ENCODE measurements around the gene C10orf67. TPM values are rescaled to one million over a fixed set of nuclear protein-coding genes. Genes with fewer than 3 reads are reported as not detected.

The C10orf67 gene
- total and polyA plus RNA-seq, 9 of the 15 experiments (the other 6 are each of a cell fraction or from before 2014, with no cell fraction given): not detected

GRCh38 chr10:23194471-23194965, 150.1 kb downstream of the C10orf67 start (continued):
- TF ChIP-seq, protein P1, sequence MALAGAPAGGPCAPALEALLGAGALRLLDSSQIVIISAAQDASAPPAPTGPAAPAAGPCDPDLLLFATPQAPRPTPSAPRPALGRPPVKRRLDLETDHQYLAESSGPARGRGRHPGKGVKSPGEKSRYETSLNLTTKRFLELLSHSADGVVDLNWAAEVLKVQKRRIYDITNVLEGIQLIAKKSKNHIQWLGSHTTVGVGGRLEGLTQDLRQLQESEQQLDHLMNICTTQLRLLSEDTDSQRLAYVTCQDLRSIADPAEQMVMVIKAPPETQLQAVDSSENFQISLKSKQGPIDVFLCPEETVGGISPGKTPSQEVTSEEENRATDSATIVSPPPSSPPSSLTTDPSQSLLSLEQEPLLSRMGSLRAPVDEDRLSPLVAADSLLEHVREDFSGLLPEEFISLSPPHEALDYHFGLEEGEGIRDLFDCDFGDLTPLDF (CRISPR knock-in tag; IDR thresholded peaks at IDR 0.05): no peak
- TF ChIP-seq NR3C1 (CRISPR knock-in tag; IDR thresholded peaks at IDR 0.05) (no peak), KLF10 (CRISPR knock-in tag; IDR thresholded peaks at IDR 0.05) (no peak), CXXC5 (CRISPR knock-in tag; IDR thresholded peaks at IDR 0.05) (no peak), MED1 (CRISPR knock-in tag; IDR thresholded peaks at IDR 0.05; ENCODE audit: borderline replicate concordance) (no peak), SRSF9 (IDR thresholded peaks at IDR 0.05; ENCODE audit: borderline replicate concordance, low read depth, low read length) (no peak)

- no peak overlapping the region for H3K9ac ChIP-seq (ENCODE audit: insufficient read depth in 1 of 2, low read depth in 2 of 2, low read length in 2 of 2)
- H4K20me1 ChIP-seq (replicated peaks; ENCODE audit: control insufficient read depth, insufficient read depth, low read length): no peaks in the 10 kb centered on the region
- in situ Hi-C loops (cut with MboI) (no loop called here), intact Hi-C loops (cut with micrococcal nuclease) (no loop called here)
- FAIRE-seq: no peak
- no peak overlapping the region for H3K4me3 ChIP-seq
- peaks cover 0 to 6% of the 10 kb centered on the region in 2 experiments; a peak in 1 of 5 replicates for H3K4me1 ChIP-seq (replicated peaks in 1 of 2; ENCODE audit: control insufficient read depth in 2 of 2, insufficient read depth in 2 of 2, low read length in 2 of 2)
- H3K79me2 ChIP-seq (ENCODE audit: control insufficient read depth, insufficient read depth, low read length): no peaks in the 10 kb centered on the region
- no peaks in the 10 kb centered on the region for H3K9me1 ChIP-seq (ENCODE audit: control insufficient read depth, insufficient read depth, low read length)
- no peaks in the 10 kb centered on the region for H3K36me3 ChIP-seq (ENCODE audit: control insufficient read depth, insufficient read depth, low read length)
- no peak for ATAC-seq
- DNase-seq (ENCODE audit: extremely low read depth in 1 of 4, low spot score in 3 of 4): no peak
- H2AFZ ChIP-seq (ENCODE audit: low read depth, low read length): no peak overlapping the region
- 11% methylated on average over 10 of the region's 19 CpGs for WGBS (ENCODE audit: insufficient coverage, low coverage, missing lambda C conversion rate)
- H3K27me3 ChIP-seq (ENCODE audit: control insufficient read depth in 2 of 2, insufficient read depth in 2 of 2, low read length in 2 of 2): peaks cover 12 to 27% of the 10 kb centered on the region in 2 experiments; a peak in 3 of 5 replicates
- H3K9me3 ChIP-seq (replicated peaks; ENCODE audit: control insufficient read depth, insufficient read depth, low read depth, low read length): no peaks in the 10 kb centered on the region
- BruUV-seq (replicated peaks): no TSS peak
- H3K27ac ChIP-seq (ENCODE audit: extremely low read depth, low read depth, low read length): no peak overlapping the region
- ChIA-PET POLR2A (no interaction called here), CTCF (ENCODE audit: low intra/inter-chr PET ratio) (no interaction called here)
- H3K4me2 ChIP-seq (ENCODE audit: insufficient read depth, low read length): no peak overlapping the region
- TF ChIP-seq STAG1 (CRISPR knock-in tag; IDR thresholded peaks at IDR 0.05; ENCODE audit: borderline replicate concordance): no peak
- TF ChIP-seq C11orf30 (IDR thresholded peaks at IDR 0.05; ENCODE audit: low read depth): no peak
- TF ChIP-seq ZNF699 (CRISPR knock-in tag; IDR thresholded peaks at IDR 0.05; ENCODE audit: insufficient replicate concordance): no peak
- TF ChIP-seq TOE1 (IDR thresholded peaks at IDR 0.05; ENCODE audit: borderline replicate concordance): no peak
- TF ChIP-seq TOE1 (CRISPR knock-in tag; IDR thresholded peaks at IDR 0.05; ENCODE audit: borderline replicate concordance, low read depth): no peak
- no peak for TF ChIP-seq TRIM28 (IDR thresholded peaks at IDR 0.05)
- TF ChIP-seq NONO (IDR thresholded peaks at IDR 0.05; ENCODE audit: low read depth in 2 of 2, low read length in 1 of 2): no peak
- no peak for TF ChIP-seq ZNF764 (CRISPR knock-in tag; IDR thresholded peaks at IDR 0.05; ENCODE audit: low read depth)
- TF ChIP-seq ZNF263 (CRISPR knock-in tag; IDR thresholded peaks at IDR 0.05; ENCODE audit: borderline replicate concordance): no peak
- no peak for TF ChIP-seq SMAD1 (IDR thresholded peaks at IDR 0.05; ENCODE audit: low read depth, low read length, partially characterized antibody)
- no peak for TF ChIP-seq ZNF316 (IDR thresholded peaks at IDR 0.05)
- TF ChIP-seq NEUROD1 (IDR thresholded peaks at IDR 0.05; ENCODE audit: borderline replicate concordance, low read depth, low read length, partially characterized antibody): no peak
Observed at GRCh38 chr10:23193435-23194074, 151.0 kb downstream of the C10orf67 start.

Data from K562 (cell line).